HUDEP-2 (cell line): Measurements from ENCODE around the gene SIGLEC14.

Experiments
- DNase-seq, 76 experiments: peaks; one replicate each; lab custom pipeline; 2025; ENCODE audit not compliant: unreplicated experiment in 76 of 76; lab: John Stamatoyannopoulos, UW

SIGLEC14 gene

DNA sequence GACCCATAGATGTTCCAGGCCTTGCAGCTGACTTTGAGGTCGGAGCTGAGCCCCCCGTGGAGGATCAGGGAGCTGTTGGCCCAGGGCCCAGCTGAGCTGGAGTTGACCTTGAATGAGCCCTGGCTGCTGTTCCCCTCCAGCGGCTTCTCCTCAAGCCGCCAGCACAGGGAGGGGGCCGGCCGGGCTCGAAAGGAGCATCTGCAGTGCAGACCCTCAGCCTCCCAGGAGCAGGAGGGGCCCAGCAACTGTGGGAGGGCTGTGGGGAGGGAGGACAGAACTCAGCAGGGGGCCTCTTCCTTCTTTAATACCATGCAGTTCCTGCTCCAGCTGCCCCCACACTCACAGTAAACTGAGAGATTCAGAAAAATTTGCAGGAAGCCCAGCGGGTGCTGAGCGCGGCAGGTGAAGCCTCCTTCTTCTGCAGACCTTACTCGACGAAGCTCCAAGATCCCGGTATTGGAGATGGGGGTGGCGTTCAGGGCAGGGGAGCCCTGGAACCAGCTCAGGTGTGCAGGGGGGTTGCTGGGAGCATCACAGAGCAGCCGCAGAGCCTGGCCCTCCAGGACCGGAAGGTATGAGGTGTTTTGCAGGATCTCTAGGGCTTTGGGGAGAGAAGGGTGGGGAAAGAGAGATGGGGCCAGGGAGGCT, 19.0 kb downstream of the SIGLEC14 start:
- DNase-seq = no peak

DNA sequence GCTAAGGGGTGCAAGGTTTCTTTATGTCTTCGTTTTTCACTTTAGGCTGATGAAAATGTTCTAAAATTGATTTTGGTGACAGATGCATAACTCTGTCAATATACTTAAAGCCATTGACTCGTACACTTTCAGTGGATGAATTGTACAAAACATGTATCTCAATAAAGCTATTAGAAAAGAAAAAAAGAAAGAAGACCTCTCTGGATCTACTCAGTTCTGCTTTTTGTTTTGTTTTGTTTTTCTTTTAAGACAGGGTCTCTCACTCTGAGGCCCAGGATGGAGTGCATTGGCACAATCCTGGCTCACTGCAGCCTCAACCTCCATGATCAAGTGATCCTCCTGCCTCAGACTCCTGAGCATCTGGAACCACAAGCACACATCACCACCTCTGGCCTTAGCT, 19.9 kb downstream of the SIGLEC14 start:
- DNase-seq = no peak

DNA sequence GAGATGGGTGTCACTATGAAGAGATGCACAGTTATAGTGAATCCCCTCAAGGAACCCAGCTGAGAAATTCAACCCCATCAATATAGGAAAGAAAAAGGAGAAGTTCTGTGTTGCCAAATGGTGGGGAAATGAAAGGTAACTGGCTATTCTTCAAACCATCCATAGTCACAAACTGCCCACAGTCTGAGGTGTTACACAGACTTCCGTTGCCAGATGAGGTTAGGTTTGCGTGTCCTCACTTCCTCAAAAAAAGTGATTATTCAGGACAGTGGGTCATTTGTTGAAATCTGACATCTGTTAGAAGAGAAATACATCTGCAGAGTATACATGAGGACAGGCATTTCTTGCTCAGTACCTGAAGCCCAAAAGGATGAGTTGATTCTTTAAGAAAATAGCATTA, 25.4 kb downstream of the SIGLEC14 start:
- no peak for DNase-seq

DNA sequence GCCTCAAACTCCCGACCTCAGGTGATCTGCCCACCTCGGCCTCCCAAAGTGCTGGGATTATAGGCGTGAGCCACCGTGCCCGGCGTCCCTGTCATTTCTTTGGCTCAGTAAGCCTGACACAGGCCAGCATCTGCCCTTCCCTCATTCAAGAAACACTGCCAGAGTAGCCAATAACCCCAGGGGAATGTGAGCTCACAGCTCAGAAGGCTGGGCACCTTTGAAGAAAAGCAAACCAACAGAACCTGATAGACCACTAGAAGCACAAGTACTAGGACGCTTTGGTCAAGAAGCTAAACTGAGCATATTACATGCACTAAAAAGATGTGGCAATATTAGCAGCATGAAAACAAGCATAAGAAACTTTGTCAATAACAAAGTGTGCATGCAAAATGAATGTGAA, 30.6 kb downstream of the SIGLEC14 start:
- no peak for DNase-seq

DNA sequence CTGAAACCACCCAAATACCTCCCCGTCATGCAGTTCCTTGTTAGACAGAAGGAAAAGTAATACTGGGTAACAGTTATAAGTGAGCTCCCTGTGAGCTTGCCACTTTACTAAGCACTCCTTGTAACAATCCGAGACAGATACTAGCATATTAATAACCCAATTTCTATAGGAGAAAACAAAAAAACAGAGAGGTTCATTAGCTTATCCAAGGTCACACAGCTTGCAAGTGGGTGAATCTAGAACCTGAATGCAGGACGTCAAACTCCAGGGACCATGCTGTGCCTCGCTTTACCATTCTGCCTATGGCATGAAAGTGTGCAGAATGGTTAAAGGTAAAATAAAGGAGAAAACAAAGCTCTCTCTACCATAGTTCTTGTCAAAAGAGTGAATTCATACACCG, 31.8 kb downstream of the SIGLEC14 start:
- DNase-seq = no peak

DNA sequence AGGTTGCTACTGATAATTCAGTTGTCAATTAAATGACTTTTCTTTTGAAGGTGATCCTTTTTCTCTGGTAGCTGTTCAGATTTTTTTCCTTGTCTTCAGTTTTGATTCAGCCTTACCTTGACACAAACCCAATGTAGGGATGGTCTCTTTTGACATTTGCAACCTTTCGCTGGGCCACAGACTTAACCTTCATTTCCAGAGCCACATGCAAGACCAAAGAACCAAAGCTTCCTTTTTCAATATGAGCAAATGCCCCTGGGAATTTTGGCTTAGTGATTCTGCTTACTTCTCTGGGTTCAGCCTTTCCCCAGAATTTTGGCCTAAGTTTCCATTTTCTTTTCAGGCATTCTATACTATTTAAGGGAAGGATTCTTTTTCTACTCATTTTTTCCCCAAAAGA, 36.0 kb downstream of the SIGLEC14 start:
- no peak for DNase-seq

DNA sequence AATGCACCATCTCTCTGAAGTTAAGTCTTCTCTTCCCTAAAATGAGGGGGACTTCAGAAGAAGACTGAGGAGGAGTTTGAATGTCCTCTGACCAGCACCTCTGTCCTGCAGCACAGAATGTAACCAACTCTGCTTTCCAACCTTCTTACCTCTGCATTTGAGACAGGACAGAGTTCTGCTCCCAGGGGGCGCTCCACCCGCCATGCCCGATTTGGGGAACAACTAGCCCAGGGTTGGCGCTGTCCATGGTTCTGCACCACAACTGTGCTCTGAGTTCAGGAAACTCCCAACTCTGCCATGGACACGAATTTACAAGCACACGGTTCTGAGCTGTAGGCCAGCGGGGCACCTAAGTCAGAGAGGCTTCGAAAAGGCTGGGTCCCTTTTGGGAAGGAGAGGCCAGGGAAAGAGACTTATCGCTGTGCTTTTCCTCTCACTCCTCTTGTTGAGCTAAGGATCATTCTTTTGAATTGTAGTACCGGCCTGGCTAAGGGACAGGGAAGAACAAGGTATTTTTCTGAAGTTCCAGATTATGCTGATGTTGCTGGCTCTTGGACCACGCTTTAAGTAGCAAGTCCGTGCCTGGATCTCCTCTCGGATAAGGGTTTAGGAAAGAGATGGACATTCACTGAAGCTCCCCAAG, 38.6 kb downstream of the SIGLEC14 start:
- peak in 75 of 76 experiments; percentile 32 to 95 (median 86) for DNase-seq

DNA sequence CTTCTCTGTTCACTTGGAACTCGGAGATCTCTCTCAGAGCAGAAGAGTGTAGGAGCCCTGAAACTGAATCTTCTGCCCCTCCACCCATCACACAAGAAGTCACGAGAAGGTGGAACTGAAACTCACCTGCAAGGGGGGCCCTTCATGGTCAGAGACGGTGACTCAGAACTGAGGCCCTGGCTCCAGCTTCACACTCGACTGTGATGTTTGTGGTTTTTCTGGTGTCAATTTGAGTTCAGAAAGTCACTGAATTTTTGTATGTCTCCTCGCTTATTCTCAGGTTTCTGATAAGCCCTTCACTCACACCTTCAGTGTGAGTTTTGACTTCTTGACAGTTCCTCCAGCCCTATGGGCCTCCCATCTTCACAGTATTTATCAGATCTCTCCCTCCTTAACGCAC, 39.5 kb downstream of the SIGLEC14 start:
- DNase-seq = no peak

DNA sequence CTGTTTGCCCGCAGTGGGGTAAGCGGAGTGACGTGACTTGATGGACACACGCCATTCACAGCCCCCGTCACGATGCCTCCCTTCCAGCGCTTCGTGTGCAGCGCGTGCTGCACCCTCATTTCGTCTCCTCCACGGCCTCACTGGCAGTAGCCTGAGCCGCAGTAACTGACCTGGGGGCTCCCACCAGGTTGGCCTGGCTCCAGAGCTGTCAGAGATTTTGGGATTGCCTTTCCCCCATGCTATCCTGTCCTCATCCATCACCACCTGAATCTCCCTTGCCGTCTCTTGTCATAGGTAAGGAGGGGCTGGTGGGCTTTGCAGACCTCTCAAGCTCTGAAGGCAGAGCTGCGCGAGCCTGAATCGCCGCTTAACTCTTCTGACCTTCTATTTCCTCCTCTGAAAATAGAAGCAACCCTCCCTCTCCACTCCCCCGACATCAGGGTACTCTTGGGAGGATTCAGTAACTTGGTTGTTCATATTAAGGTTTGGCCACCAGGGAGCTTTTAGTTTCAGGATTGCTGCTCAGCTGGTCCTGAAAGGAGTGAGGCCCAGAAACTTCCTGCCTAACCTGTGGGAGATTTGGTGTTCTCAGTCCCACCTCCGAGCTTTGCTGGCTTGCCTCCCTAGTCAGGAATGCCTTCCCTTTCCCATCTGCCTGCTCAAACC, 44.3 kb downstream of the SIGLEC14 start:
- no peak for DNase-seq

DNA sequence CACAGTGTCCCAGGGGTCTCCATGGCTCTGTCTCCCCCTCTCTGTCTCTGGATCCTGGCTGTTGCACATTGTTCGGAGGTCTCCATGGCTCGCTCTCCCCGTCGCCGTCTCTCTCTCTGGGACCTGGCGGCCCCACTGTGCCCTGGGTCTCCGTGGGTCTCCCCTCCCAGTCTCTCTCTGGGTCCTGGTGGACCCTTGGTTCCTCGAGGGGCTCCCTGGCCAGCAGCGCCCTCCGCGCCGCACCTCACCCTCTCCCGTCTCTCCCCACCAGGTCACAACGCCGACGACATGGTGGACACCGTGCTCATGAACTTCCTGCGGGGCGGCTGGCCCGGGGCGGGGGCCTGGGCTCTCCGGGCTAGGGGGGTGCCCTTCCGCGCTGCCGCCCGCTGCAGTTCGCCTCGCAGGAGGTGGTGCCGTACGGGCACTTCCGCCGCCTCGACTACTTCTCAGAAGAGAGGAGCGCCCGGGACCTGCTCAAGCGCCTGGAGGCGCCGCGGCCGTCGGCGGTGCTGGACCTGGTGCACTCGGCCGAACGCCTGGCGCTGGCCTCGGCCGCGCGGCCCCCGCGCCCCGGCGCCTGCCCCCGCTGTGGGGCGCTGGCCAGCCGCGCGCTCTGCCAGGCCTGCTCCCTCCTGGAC, 45.6 kb downstream of the SIGLEC14 start:
- DNase-seq = no peak

DNA sequence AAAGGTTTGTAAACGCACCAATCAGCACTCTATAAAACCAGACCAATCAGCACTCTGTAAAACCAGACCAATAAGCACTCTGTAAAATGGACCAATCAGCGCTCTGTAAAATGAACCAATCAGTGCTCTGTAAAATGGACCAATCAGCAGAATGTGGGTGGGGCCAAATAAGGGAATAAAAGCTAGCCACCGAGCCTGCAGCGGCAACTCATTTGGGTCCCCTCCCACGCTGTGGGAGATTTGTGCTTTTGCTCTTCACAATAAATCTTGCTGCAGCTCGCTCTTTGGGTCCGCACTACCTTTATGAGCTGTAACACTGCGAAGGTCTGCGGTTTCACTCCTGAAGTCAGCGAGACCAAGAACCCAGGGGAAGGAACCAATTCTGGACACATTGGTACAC, 47.5 kb downstream of the SIGLEC14 start:
- no peak for DNase-seq

DNA sequence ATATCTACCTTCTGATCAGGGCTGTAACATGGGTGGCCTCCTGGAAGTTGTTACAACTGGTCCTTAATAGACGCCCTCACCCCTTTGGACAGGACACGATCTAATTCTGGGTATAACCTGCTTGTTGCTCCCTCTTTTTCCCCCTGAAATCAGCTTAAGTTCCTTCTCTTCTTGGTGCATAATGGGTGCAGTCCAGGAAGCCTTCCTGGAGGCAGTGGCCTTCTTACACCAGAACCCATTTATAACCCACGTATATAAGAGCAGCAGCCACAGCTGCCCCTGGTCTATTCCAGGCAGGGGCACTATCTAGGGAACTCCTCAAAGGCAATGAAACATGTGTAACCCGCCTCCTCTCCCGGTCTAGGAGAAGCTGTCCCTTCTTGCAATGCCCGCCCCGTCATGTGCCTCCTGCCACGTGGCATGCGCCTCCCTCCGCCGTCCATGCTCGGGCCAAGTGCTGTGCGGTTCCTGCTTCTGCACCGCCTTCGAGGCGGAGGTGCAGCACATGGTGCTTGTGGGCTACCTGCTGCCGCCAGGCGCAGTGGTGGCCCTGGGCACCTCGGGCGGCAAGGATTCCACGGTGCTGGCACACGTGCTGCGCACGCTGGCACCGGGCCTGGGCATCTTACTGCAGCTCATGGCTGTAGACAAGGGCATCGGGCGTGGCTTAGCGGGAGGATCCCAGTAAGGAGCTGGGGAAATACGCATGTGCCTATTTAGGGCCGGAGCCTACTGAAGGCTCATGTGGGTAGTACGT, 48.3 kb downstream of the SIGLEC14 start:
- DNase-seq = no peak

DNA sequence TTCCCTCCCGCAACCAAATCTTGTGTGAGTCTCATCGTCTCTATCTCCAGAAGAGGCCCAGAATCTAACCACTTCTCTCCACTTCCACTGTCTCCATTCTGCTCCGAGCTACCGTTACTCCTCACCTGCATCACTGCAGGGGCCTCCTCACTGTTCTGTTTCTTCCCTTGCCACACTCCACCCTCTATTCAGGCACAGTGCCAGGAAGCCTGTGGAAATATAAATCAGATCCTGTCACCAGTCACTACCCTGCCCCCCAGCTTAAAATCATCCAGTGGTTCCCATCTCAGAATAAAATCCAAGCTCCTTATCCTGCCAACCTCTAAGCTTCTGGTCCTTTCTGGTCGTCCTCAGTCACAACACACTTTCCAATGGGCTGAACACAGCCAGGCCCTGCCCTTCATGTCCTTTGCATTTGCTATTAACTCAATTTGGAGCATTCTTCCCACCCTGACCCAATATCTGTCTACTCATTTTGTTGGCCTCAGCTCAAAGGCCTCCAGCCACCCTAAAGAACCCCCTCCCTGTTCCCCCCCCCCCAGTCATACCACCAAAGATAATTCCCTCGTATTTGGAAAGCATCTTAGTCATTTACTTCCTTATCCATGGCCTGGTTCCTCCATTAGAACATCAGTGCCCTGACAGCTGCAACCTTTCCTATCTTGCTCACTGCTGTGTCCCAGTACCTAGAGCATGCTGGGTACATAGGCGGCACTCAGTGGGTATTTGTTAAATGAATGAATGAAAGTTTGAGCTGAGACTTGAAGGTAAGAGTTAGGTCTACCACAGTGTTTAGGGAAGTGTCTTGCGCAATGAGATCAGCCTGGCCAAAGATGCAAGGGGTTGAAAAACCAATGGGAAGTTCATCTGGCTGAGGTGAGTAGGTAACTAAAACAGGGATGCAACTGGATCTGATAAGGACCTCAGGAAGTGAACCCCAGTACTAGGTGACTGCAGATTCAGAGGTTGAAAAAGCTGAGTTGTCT, 51.1 kb downstream of the SIGLEC14 start:
- DNase-seq = peak in 4 of 76 experiments; percentile 9 to 12 (median 10)

DNA sequence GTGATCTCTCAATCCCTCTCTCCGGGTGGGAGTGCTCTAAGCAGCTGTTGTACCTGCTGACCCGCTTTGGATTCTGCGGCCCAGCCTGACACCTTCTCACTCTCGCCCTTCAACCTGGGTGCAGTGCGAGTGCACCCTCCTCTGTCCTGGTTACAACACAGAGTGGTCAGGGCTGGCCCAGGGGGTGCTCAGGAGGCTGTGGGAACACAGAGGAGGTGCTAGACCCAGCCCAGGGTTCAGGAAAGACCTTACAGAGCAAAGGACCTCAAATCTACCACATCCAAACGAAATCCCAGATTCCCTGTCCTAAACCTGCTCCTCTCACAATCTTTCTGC, 51.9 kb downstream of the SIGLEC14 start:
- DNase-seq = peak in 2 of 76 experiments; percentile 50 to 82

DNA sequence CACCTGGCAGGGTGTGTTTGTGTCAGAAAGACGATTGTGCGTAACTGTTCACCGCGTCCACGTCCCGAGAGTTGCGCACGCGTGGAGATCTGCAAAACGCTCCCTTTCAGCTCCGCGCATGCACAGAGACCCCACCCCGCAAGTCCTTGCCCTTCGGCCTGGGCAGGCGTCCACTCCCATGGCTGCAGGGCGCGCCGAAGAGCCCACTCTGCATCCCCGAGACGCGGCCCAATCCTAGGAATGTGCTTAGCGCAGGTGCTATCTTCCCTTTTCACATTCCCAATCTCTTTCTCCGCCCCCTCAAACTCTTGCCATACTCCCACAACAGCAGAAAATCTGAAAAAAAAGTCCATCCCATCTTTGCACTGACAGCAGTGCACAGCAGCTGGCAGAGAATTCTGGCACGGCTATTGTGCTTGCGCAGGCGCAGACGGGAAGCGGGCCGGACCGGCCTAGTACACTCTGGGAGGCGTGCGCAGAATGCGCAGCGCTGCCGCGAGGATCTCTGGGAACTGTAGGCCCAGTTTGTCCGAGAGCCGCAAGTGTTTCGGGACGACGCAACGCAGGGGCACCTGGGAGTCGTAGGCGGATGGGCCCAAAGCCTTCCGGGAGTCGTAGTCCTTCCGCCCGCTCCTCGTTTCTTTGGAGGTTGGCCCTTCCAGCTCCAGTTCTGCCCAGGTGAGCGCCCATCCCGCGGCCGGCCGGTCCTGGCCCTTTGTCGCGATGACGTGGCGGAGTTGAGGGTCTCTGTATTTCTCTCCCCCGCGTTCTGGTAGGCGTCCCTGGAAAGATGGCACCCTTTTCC, 52.5 kb downstream of the SIGLEC14 start:
- peak in 75 of 76 experiments; percentile 63 to 100 (median 98) for DNase-seq

DNA sequence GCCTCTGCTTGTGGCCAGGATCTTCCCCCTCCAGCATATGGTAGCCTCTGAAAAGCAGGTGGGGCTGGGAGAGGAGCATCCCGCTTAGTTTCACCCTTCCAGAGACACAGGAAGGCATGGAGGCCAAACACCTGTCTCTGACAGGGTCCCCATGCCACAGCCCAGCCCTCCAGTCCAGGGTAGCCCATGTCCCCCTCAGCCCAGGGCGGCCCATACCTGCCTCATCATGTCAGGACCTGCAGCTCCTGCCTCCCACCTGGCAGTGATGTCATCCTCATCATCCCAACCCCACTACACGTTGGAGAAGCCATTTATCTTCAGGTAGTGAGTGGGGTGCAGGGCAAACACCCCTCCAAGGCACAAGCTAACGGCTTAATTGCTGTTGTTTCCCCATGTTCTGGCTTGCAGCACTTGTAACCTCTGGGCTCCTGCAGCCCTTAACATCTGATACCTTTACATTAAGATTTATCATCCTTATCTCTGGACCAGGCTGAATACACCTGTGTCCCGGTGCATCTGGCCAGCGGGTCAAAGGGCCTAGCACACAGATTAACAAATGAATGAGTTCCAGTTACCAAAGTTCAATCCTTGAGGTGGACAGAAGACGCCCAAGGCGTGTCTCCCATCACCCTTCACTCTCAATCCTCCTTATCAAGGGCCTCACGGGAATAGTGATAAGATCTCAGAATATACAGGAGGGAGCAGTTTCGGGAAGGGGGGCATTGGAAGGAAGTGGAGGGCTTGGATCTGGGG, 53.3 kb downstream of the SIGLEC14 start:
- DNase-seq = peak in 2 of 76 experiments; percentile 24 to 31
